HG03442 (cell line): ENCODE data around the gene NRCAM.
A peak's percentile ranks its signal among the peaks of the same experiment; 100 is the strongest.
"Not testable (repeated sequence)": the region's sequence is repeated elsewhere in the genome, so short reads cannot be mapped to it uniquely, and the experiment has no call there.

ENCODE experiments used
- ATAC-seq: cut with Tn5 transposase; IDR thresholded peaks from one replicate; pipeline ENCODE4 v1.9.1; 2021; ENCODE audit warnings: mild to moderate bottlenecking, moderate library complexity; ENCODE audit not compliant: unreplicated experiment

NRCAM gene

DNA sequence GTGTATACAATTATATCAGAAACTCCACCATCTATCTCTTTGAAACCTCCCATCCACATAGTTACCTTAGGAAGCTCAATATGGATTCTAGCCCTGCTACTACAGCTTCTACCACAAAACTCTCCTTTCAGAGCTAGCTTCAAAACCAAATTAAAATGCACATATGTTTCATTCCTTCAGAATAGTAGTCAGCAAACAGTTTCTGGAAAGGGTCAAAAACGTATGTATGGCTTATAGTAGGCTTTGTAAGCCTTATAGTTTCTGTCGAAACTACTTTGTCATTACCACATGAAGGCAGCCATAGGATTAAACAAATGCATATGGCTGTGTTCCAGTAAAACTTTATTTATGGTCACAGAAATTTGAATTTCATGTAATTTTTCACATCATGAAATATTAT is 170.5 kb downstream of the NRCAM start:
- ATAC-seq, result no peak

DNA sequence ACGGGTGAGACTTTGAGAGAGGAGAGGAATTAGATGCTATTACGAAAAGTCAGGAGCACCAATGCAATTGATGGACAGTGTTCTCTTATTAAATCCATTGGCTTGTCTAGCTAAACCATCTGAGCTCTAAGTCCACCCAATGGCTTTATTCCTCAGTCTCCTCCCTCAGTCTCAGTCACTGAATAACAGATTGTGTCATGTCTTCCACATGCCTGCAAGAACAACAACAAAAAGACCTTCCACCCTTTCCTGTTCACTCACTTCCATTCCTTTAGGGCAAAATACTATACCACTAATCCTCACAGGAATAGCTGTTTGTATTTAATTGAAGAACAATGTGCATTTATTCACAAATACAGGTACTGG is 171.2 kb downstream of the NRCAM start:
- no peak for ATAC-seq

DNA sequence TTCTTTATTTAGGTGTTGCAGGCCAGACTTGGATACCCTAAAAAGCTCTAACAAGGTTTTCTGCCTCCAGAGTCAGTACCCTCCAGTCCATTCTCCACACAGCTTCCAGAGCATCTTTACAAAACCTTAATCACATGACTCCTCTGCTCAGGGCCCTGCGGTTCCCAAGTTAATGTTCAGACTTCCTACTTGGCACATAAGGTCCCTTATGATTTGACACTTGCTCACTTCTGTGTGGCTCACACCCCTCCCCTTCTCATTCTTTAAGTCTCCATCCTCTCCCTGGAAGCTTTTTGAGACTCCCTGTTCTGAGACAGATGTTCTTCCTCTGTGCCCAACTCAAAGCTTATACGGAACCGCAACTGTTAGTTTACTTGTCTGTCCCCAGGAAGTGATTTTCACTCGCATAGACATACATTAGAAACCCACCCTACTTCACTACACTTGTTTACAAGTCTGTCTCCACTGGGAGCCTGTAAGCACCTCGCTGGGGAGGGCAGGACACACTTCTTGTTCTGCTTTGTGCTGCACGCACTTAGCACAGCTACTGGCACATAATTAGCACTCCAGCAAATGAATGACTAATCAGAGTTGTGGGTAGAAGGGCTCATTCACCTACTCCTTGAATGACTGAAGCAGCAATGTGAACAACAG is 171.8 kb downstream of the NRCAM start:
- ATAC-seq, result peak; percentile 65

DNA sequence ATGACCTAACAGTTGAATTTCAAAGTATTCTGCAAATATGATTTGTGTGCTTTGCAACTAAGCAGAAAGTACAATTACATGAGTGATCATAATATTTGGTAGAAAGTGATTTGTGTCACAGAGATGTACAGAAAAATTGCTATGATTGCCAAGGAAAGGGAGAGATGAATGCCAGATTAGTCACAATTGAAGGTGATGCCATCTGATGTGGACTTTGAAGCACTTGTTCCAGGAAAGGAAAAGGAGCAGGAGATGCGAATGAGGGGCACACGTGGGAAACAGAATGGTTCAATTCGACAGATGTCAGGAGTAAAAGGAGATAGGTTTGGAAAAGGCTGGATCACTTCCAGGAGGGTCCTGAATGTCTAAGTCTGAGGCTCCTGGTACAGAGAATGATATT is 173.0 kb downstream of the NRCAM start:
- ATAC-seq, result no peak

DNA sequence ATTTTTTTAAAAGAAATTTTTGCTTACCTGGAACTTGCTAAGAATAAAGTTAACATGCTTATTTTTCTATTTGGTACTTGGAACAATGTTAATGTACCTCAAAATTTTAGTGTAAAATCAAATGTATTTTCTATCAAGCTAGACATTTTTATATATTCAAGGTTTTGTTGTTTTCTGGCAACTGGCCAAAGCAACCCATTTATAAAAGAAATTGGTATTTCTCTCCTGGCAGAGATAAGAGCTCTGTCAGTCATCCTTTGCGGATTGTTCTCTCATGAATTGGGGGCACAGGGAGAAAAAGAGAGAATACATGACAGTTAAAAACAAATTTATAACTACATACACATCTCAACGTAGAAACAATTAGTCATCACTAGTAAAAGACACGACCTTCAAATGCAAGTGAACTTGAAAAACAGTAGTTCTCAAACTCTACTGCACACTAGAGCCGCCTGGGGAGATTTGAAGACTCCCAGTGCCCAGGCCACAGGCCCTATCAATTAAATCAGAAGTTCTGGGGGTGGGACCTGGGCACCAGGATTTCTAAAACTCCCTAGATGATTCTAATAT is 173.7 kb downstream of the NRCAM start:
- ATAC-seq, result no peak

DNA sequence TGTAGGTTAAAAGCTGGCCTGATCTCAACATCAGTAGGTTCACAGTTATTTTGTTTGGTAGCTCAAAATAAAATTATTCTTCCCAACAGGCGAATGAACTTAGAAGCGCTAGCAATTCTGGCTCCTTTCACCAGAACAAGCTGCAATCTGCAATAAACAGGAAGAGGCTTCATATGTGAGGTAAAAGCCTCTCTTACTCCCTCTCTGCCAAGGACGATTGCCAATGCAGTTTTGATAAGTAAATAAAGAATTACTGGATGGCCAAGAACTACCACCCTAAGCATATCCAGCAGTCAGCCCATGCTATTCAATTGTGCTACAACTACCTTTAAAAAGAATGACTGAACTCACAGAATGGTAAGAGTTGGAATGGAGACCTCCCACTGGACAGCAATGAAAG is 176.1 kb downstream of the NRCAM start:
- no peak for ATAC-seq

DNA sequence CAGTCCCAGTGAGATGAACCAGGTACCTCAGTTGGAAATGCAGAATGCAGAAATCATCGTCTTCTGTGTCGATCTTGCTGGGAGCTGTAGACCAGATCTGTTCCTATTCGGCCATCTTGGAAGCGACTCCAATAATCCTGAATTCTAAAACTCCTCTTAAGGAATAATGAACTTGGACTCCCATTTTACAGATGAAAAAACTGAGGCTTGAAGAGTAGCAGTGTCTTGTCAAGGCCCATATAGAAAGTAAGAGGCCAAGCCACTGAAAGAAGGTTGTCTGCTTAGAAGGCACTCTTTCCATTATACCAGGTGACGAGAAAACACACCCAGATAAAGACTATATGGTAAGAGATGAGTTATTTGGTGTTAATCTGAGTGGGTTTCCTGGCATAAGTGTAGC is 177.5 kb downstream of the NRCAM start:
- ATAC-seq, result no peak

DNA sequence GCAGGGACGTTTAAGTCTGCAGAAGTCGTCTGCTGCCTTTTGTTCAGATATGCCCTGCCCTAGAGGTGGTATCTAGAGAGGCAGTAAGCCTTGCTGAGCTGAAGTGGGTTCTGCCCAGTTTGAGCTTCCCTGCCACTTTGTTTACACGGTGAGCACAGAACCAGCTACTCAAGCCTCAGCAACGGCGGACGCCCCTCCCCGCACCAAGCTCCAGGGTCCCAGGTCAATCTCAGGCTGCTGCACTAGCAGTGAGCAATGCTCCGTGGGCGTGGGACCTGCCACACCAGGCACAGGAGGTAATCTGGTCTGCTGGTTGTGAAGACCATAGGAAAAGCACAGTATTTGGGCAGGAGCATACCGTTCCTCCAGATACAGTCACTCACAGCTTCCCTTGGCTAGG is 178.0 kb downstream of the NRCAM start:
- no peak for ATAC-seq

DNA sequence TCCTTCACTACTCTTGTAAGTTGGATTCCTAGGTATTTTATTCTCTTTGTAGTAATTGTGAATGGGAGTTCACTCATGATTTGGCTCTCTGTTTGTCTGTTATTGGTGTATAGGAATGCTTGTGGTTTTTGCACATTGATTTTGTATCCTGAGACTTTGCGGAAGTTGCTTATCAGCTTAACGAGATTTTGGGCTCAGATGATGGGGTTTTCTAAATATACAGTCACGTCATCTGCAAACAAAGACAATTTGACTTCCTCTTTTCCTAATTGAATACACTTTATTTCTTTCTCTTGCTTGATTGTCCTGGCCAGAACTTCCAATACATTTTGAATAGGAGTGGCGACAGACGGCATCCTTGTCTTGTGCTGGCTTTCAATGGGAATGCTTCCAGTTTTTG is 181.8 kb downstream of the NRCAM start:
- not testable (repeated sequence) for ATAC-seq

DNA sequence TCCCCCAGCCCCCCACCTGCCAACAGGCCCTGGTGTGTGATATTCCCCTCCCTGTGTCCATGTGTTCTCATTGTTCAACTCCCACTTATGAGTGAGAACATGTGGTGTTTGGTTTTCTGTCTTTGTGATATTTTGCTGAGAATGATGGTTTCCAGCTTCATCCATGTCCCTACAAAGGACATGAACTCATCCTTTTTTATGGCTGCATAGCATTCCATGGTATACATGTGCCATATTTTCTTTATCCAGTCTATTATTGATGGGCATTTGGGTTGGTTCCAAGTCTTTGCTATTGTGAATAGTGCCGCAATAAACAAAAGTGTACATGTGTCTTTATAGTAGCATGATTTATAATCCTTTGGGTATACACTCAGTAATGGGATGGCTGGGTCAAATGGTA is 183.3 kb downstream of the NRCAM start:
- not testable (repeated sequence) for ATAC-seq

DNA sequence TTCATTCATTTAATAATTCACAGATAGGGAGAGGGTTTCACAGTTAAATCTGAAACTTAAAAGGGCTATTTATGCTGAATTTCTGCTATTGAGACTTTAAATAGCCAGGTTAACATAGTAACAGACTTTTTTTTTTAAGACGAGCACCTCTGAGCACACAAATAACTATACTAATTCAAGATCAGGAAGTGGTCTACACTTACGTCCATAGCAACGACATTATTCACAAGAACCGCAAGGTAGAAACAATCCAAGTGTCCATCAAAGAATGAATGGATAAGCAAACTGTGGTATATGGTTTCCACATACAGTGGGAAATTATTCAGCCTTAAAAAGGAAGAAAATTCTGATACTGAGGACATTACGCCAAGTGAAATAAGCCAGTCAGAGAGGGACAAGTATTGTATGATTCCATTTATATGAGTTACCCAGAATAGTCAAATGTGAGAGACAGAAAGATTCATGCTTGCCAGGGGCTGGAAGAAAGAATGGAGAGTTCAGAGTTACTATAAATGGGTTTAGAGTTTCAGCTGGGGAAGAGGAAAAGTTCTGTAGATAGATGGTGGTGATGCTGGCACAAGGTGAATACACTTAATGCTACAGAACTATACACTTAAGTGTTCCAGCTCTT is 185.7 kb downstream of the NRCAM start:
- ATAC-seq, result peak; percentile 86

DNA sequence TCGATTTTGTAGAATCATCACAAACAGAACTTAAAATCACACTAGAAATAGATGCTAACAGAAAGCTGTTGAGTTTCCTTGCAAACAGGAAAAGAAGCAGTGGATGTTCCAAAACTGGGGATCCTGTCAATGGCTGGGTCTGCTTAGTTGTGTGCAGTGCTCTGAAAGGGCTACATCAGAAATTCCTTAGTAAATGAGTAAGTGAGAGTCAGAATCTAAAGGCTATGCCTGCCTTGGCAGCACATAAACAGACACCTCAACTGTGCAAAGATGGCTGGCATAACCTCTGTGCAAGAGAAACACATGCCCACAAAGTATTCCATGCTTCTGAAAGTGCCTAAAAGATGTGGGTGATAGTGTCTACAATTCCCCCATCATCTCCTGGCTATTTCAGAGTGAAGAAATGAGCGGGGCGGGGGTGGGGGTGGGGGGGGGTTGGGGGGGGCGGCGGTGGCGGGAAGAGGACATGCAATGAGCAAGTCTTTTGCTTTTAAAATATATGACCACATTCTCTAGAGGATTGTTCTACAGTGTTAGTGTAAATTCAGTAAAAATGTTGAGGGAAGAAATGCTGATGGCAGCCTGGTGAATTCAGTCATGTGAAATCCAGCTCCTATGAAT is 187.9 kb downstream of the NRCAM start:
- no peak for ATAC-seq

DNA sequence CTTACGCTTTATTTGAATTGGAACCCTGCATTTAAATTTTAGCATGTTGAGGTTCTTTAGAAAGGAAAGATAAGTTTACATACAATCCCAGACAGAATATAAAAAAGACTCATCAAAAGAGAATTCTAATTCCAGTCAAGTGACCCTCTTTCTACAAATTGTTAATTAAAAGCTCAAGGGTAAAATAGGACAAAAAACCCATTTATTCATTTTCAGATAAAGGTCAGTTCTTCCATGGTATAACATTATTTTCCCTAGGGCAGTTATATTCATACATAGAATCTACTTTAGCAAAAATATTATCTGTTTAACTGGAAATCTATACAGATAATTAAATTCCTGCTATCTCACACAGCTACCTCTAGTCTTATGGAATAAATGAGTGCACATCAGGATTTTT is 188.6 kb downstream of the NRCAM start:
- no peak for ATAC-seq

DNA sequence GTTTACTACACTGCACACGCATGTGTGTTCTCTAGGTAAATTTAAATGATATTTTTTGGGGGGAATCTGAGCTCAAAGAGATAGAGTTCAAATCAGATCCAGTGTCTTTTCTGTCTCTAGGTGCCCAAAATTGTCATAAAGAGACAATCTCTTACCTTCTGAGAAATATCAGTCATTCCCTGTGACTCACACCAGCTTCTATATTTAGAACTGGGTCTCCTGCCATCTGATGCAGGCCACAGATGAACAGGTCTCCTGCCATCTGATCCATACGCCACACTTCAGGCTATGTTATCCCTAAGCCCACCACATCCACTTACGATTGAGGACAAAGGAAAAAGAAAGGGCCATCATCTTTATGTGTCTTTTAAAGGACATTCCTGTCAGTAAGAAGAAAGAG is 189.7 kb downstream of the NRCAM start:
- ATAC-seq, result no peak

DNA sequence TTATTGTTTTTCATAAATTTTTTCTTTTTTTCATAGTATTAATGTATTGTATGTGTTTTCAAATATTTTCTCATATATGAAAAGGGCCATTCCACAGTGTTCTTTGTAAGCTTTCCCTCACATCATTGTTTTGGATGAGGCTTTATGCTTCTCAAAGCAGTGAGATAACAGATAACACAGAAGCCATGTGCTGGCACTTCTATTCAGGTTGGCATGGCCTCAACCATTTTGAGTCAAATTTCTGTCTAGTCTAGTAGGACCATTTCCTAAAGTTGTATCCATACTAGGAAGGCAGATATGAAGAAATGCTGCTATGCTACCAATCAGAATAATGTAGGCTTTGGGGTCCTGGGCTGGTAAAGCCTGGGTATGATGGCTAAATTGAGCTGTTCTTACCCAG is 190.2 kb downstream of the NRCAM start:
- no peak for ATAC-seq

DNA sequence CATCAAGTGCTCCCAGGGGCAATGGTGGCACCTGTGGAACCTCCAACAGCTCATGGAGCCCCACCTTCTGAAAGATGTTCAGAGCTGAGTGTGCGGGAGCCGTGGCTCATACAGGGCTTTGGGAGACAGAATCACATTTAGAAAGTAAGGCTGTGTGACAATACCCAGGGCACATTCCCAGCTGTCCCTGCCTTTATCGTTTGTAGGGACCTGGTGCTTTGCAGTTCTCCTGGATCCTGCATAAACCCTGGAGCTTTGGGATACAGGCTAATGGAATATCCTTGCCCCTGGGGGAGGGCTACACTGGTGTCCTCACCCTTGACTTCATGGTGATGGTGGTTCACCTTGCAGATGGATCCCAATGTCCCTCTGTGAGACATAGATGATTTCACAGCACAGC is 191.2 kb downstream of the NRCAM start:
- no peak for ATAC-seq

DNA sequence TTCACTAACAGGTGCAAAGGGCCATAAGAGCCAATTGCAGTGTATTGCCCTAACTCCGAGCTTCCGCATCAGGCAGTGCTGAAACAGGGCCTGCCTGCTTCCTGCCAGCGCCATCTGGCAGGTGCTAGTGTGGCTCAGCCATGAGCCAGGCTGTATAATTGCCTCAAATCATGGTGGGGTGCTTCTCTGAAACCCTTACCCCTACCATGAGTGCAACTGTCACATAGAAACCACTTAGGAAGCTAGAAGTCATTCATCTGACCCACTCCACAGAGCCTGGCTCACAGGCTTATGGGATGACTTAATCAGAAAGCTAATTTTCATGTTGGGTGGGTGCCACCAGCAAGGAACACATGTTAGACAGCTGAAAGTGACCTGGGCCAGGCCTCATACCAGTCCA is 192.8 kb downstream of the NRCAM start:
- peak; percentile 77 for ATAC-seq

DNA sequence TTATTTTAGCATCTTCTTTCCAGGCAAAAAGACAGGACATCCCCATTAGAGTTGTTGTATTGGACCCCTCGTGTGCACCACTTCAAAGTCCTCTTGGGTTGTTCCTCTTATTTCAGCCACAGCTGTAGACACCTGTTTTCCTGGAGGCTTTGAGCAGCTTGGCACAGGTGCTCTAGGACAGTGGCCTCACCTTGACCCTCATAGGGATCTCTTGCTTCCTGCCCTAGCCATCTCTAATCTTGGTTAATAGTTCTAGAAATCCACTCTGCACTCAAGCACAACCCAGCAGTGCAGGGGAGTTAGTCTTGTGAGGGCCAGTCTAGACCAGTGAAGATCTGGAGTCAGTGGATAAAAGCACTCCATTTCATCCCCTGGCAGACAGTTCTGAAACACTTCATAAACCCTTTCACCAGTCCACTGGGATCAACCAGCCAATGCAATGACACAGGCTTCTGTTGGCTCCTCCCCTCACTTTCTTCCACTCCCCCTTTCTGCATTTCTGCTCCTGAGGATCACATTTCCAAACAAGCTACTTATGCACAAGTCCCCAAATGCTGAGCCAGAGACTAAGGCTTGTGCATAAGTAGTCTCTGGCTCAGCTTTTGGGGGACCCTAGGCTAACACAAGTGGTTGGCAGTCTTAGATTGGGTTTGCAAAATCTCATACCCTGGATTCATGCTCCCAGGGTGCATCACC is 194.5 kb downstream of the NRCAM start:
- no peak for ATAC-seq

DNA sequence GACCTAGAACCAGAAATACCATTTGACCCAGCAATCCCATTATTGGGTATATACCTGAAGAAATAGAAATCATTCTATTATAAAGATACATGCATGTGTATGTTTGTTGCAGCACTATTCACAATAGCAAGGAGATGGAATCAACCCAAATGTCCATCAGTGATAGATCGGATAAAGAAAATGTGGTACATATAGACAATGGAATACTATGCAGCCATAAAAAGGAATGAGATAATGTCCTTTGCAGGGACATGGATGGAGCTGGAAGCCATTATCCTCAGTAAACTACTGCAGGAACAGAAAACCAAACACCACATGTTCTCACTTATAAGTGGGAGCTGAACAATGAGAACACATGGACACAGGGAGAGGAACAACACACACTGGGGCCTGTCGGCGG is 196.8 kb downstream of the NRCAM start:
- ATAC-seq, result not testable (repeated sequence)

DNA sequence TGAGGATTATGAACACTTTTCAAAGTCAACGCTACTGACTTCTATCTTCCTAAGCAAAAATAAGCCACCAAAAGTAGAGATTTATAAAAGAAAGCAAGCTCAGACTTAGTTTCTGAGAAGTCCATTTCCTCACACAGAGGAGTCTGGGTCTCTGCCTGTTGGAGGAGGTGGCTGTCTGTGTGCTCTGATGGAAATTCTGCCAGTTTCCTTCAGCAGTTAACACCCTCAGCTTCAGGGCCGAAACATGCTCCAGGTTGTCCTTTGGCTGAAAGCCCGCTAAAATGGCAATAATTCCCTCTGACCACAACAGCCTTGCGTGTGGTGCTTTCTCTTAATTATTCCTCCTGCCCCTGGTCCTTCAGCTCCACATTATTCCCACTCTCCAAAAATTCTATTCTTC is 198.3 kb downstream of the NRCAM start:
- no peak for ATAC-seq

DNA sequence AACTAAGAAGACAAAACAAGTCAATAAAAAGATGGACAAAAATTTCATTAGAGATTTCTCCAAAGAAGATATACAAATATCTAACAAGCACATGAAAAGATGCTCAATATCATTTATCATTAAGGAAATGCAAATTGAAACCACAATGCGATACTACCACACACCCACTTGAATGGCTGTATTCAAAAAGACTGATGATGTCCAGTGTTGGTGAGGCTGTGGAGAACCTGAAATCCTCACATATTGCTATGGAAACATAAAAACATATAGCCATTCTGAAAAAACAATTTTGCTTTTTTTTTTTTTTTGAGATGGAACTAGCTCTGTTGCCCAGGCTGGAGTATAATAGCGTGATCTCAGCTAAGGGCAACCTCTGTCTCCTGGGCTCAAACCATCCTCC is 202.0 kb downstream of the NRCAM start:
- no peak for ATAC-seq
